GM21360 (cell line): ENCODE results near the gene LRRC74A.
A peak's percentile ranks its signal among the peaks of the same experiment; 100 is the strongest.
"Not testable (repeated sequence)": the region's sequence is repeated elsewhere in the genome, so short reads cannot be mapped to it uniquely, and the experiment has no call there.

Source experiments
- ATAC-seq: cut with Tn5 transposase; IDR thresholded peaks from one replicate; pipeline ENCODE4 v1.9.1; 2021; ENCODE audit warnings: mild to moderate bottlenecking, moderate library complexity; ENCODE audit not compliant: unreplicated experiment

Gene LRRC74A

DNA sequence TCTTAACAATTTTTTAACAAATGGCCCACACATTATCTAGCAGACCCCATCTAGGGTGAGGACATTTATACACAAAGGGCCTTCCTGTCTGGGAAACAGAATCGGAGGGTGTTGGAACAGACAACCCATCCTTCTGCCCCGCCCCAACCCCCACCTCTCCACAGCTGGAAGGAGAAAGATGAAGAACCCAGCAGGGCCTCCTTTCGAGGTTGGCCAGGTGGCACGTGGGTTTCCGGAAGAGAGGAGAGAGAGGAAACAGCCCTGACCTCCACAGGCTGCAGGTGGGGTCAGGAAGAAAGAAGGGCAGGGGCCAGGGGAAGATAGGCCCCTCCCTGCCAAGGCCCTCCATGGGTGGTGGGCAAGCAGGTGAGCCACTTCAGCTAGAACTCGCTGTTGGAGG lies 57.2 kb downstream of the LRRC74A start:
- ATAC-seq, result no peak

DNA sequence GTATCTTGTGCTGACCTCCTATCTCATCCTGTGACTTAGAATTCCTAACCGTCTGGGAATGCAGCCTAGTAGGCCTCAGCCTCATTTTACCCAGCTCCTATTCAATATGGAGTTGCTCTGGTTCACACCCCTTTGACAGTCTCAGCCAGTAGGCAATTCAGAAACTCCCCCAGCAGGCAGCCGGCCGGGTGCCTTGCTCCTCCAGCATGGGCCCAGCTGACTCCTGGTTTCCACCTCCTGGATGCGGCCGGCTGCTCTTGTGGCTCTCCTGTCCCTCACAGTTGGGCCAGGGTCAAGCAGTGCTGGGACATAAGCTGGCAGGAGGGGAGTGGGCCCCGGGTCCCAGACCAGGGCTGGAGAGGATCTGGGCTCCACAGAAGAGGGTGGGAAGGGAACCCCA lies 58.2 kb downstream of the LRRC74A start:
- ATAC-seq, result no peak

DNA sequence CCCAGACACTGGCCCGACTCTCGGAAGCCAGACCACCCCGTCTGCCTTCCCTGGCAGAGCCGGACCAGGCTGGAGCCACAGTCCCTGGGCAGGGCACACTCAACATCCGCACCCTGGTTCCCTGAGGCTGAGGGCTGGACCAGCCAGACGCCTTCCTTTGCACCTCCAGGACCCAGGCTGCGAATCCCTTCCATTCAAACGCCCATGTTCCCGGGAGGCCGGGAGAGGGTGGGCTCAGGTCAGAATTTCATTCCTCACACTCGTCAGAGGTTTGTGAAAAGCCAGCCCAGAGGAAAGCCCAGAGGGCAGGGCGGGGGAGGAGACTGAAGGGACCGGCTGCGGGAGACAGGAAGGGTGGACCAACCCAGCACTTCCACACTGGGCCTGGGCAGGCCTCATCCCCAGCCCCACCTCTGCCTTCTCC lies 58.7 kb downstream of the LRRC74A start:
- ATAC-seq, result no peak

DNA sequence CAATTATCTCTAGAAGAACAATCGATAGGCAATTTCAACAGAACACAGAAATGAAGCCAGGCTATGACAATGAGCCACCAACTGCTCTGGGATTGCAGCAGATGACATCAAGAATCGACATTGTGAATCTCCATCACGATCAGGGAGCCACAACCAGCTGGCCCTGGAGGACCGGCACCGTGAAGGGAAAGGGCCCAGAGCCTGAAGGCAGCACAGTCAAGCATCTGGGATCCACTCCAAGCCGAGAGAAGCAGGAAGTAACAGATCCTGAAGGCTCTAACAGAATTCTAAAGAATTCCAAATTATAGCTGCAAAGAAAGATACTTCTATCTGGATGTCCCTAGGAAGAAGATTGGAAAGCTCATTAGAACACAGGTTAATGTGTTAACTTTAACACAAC lies 61.0 kb downstream of the LRRC74A start:
- ATAC-seq, result no peak

DNA sequence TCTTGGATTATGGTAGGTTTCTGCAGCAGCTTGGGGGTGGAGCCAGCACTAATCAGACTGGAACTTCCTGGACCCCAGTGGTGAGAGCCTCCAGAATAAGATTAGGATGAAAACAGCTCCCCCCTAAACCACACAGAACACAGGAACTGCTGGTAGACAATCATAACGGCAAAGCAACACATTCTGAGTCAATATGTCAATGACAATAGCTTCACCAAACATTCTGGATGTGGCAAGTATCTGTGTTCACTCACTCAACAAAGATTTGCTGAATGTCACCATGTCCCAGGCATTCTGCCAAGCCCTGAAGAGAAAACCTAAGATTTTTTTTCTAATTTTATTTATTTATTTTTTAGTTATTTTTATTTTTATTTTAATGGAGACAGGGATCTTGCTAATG lies 65.2 kb downstream of the LRRC74A start:
- ATAC-seq, result no peak

DNA sequence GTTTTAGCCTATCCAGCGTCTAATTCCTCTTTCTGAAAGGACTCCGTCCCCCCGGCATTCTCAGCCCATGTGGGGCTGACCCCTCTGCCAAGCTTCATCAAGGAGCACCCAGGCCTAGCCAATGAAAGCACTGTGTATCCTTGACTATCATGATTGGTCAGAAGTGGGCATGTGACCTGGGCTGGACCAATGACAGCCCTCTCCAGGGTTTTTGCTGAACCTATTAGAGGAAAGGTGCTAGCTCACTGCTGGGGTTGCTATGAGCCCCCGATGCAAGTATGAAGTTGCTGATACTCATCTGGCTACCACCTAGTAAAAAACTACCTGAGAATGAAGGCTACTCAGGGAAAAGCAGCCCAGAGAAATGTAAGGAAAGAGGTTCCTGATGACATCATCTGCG lies 68.1 kb downstream of the LRRC74A start:
- ATAC-seq, result no peak

DNA sequence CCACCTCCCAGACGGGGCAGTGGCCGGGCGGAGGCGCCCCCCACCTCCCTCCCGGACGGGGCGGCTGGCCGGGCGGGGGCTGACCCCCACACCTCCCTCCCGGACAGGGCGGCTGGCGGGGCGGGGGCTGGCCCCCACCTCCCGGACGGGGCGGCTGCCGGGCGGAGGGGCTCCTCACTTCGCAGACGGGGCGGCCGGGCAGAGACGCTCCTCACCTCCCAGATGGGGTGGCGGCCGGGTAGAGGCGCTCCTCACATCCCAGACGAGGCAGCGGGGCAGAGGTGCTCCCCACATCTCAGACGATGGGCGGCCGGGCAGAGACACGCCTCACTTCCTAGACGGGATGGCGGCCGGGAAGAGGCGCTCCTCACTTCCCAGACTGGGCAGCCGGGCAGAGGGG lies 71.8 kb downstream of the LRRC74A start:
- ATAC-seq, result not testable (repeated sequence)

DNA sequence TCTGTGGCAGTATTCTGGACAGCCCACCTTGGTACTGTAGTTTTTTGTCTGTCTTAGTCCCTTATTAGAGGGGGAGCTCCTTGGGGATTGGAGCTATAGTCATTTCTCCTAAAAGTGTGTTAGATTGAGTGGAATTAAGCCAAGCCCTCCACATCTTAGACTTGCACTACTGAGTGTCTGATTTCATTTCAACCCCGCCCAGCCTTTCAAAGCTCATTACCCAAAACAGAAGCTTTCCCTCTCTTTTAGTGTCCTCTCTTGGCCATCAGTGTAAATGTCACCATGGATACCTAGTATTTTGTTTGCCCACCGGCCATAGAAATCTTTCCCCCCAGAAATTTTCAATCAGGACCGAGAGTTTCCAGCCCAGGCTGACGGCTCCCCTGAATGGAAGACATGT lies 74.5 kb downstream of the LRRC74A start:
- no peak for ATAC-seq

DNA sequence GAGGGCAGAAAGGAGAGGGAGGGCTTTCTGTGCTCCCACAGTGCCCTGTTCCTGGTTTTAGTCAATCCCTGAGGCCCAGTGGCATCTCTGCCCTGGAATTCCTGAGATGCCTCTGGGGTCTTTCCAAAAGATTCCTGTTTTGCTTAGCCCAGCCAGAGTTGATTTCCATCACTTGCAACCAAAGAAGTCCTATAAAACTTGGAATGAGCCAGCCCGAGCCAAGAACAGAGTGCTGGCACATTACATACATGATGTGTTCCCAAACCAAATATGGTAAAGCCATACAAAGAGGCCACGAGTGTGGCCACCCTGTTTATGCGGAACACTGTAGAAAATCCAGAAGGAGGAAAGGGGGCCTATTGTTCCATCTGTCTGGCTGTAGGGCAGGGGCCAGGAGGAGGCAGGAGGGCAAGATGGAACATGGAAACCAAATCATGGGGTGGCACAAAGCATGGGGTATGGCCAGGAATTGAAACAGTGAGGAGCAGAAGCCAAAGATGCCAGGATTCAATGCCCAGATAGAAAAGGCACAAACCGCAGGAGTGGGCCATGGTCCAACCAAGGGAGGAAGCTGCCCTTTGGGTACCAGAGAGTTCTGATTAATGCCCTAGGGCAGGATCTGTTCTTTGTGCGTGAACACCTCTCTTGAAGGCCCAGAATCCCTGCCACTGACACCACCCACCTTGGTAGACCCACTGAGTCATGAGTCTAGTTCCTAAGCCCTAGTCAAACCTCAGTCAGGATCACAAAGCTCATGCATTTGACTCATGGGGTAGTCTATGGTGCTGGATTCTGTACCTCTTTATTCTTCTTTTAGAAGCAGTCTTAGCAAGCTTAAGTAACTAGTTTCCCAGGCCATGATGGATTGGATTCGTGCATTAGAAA lies 75.2 kb downstream of the LRRC74A start:
- ATAC-seq, result no peak

DNA sequence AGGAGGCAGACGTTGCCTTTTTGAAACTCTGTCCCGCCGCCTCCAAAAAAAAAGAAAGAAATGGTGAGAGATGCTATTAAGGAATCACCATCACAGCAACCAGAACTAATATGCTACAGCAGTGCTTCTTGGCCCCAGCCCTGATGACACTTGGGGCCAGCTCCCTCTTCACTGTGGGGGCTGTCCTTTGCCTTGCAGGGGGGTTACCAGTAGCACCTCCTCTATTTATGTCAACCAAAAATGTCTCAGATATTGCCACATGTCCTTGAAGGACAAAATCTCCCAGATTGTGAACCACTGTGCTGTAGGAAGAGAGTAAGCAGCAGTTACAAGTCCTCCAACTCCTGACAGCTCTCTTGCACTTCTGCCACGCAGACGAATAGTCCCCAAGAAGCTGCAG lies 76.4 kb downstream of the LRRC74A start:
- ATAC-seq, result no peak

DNA sequence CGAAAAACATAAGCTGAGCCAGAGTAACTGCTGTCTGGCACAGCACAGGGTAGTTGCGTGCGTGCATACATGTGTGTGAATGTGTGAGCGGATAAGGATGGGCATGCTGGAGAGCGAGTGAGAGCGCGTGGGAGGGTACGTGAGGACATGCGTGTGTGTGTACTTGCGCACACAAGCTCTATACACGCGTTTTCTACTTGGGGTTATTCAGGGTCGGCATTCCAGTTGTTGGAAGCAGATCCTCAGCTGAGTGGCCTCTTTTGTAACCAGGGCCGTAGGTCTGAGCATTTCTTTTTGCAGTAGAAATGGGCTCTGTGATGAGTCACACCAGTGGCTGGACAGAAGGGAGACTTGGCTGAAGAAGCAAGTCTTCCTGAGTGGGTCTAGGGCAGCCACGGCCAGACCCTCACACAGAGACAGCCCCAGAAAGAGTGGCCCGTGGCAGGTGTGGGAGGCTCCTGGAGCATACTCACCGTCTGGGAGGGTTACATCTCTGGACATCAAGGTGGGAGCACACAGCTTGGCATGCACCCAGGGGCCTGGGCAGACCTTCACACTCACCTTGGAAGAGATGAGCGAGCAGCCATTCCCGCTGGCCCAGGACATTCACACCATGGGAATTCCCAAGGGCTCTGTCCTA lies 78.0 kb downstream of the LRRC74A start:
- no peak for ATAC-seq

DNA sequence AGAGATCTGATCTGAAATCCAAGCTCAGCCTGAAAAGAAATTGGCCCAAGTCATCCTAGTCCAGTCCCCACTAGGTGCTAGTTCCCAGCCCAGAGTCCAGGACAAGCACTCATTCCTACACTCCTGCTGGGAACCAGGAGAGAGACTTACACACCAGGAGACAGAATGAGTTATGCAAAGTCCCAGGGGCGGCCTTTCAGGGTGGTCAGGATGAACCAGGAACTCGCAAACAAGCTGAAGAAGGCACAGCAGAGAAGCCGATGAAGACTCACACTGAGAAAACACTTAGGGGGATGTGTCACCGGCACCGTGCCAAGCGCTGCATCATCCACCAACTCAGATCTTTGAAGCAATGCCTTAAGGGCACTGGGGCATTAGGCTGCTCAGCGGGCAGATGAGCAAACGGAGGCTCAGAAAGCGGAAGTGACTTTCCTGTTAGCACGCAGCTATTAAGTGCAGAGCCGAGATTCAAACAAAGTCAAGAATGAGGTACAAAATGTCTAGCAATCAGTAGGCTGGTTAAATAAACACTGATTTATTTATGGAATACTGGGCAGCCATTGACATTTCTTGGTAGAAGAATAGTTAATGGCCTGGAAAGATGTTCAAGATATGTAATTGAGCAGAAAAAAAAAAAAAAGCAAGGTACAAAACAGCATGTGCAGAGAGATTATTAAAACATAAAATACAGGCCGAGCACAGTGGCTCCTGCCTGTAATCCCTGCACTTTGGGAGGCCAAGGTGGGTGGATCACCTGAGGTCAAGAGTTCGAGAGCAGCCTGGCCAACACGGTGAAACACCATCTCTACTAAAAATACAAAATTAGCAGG lies 78.7 kb downstream of the LRRC74A start:
- ATAC-seq, result peak; percentile 81

DNA sequence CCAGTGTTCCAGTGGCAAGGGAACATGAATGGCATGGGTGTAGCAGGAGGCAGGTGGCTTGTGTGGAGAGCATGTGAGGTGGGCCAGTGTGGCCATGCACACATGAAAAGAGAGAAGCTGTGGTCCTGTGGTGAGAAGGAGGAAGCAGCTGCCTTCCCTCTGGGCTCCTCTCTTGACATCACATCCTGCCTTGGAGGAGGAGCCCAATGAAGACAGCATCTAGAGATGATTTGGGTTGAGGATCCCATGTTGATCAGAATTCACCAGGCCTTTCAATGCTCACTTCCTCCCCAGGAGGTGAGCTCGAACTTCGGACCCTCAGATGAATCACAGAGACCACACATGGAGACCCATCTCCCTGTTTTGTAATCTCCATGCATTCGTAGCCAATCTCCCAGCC lies 82.6 kb downstream of the LRRC74A start:
- no peak for ATAC-seq

DNA sequence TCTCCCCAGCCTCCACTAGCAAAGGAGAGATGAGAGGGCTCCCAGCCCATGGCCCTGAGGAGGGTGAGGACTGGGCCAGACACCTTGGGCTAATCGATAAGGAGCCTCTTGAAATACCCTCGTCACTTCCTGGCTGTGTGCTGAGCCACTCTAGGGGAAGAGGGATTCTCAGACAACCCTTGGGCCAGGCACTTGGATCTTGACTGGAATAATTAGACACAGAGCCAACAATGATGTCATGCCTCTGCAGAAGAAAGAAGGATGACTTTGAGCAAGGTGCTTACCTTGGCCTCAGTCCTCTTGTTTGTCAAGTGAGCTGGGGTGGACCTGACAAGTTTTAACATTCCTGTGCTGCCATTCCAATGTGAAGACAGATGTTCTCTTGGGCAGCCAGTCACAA lies 83.1 kb downstream of the LRRC74A start:
- no peak for ATAC-seq

DNA sequence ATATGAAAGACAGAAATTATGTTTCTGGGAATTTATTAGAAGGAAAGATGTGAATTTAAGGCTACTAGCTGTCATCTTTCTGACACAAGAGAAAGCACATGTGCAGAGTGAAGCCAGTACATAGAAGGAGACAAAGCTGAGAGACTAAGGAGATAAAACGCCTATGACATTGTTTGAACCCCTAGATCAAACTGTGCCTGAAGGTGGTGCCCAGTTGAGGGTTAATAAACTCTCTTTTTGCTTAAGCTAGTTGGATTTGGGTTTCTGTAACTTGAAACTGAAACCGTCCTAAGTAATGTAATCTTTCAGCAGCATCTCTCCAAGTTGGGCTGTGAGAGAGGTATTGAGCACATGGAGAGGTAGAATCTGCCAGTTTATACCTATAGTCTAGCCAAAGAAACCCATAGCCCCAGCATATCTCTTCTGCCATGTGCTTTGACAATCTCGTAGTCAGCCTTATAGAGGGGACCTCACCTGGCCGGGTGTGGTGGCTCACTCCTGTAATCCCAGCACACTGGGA lies 84.2 kb downstream of the LRRC74A start:
- ATAC-seq, result no peak

DNA sequence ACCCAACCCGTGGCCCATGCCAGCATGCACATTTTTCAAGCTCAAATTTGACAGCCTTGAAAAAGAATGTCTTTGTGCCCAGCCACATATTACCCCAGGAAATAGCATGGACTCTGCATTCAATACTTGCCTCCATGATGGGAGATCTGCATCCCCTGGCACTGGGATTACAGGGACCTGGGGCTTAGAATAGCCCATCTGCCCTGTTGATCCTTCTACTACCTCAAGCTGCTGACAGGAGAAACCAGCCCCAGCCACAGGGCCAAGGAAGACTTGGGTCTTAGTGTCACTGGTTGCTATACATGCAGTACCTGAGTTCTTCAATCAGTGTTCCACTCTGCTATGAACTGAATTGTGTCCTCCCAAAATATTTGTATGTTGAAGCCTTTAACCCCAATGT lies 85.3 kb downstream of the LRRC74A start:
- ATAC-seq, result no peak

DNA sequence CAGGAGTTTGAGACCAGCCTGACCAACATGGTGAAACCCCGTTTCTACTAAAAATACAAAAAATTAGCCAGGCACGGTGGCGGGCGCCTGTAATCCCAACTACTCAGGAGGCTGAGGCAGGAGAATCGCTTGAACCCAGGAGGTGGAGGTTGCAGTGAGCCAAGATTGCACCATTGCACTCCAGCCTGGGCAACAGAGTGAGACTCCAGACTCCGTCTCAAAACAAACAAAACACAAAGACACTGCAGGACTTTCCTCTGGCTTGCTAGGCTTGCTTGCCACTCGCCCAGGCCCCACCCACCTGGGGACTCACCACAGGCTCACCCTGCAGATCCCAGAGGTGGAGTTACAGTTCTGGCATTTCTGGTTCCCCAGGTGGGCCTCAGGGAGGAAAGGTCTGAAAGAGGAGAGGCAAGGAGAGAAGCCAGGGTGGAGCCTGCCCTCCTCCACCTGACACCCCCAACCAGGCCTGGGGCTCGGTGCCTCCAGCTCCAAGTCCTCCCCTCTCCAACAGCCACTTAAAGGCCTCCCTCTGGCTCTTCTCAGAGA lies 88.4 kb downstream of the LRRC74A start:
- ATAC-seq, result not testable (repeated sequence)

DNA sequence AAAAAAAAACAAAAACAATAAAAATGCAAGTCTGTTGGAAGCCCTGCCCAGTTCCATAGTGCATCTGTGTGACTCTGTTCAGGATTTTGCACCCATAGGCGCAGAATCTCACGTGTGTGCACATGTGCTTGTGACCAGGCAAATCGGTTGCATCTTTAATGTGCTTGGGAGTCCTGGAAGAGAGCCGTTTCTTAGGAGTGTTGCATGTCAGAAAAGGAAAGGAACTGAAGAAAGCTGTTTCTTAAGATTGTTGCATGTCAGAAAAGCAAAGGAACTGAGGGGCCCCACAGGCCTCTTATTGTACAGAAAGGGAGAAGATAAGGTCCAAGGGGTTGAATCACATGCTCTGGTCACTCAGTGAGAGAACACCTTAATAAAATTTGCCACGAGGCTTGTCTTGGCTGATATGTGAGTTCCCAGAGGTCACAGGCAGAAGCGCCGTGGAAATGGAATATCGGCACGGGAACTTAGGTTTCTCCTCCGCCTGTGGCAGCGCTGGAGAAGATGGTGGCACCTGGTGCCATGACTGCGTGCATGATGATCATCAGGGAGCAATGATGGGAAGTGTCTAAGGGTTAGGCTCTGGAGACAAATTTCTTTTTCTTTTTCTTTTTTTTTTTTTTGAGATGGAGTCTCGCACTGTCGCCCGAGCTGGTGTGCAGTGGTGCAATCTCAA lies 90.0 kb downstream of the LRRC74A start:
- ATAC-seq, result no peak

DNA sequence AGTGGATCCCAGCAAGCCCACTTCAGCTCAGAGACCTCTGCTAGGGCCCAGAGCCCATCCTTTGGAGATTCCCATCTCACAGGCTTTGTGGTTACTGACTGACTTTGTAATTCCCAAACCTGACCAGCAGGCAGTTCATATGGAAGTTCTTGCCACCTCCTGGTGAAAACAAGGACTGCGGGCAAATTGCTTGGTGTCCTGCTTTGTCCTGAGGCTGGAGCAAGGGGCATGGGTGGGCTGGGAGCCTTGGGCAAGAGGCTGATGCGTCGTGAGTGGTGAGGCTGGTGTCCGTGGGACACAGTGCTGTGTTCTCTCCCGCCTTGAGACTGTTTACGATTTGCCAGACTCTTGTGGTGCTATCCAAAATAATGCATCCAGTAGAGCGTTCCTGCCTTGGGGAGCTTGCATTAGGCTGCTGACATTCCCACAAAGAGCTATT lies 91.0 kb downstream of the LRRC74A start:
- no peak for ATAC-seq

DNA sequence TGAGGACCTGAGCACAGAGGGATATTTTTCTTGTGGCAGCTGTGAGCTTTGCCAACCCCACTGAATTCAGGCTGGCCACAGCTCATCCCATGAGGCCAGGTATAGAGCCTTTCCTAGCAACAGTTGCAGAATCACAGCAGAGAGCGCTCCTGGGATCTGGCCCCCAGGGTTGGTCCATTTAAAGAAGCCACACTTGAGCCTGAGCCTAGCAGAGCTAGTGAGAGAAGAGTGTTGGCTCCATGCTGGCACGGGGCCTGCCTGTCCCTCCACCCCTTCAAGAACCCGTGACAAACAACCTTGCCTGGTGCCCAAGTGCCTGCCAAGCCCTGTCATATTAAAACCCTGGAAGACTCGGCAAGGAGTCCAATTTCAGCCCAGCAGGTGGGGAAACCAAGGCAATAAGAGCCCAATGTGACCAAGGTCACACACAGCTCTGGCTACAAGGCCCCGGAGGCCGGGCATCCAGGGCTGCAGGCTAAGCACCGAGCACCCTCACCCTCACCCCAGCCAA lies 91.6 kb downstream of the LRRC74A start:
- ATAC-seq, result no peak
